GM12873 (cell line): ENCODE data around the gene EPHB2.

Experiments
- TF ChIP-seq, protein P1 (sequence below): IDR thresholded peaks from 2 replicates; pipeline ENCODE4 v1.5.1; 2012; ENCODE audit warnings: low read depth, mild to moderate bottlenecking, moderate library complexity, low read length, control low read depth; ENCODE audit not compliant: insufficient read depth; ENCODE audit errors: missing control alignments

The EPHB2 gene

DNA sequence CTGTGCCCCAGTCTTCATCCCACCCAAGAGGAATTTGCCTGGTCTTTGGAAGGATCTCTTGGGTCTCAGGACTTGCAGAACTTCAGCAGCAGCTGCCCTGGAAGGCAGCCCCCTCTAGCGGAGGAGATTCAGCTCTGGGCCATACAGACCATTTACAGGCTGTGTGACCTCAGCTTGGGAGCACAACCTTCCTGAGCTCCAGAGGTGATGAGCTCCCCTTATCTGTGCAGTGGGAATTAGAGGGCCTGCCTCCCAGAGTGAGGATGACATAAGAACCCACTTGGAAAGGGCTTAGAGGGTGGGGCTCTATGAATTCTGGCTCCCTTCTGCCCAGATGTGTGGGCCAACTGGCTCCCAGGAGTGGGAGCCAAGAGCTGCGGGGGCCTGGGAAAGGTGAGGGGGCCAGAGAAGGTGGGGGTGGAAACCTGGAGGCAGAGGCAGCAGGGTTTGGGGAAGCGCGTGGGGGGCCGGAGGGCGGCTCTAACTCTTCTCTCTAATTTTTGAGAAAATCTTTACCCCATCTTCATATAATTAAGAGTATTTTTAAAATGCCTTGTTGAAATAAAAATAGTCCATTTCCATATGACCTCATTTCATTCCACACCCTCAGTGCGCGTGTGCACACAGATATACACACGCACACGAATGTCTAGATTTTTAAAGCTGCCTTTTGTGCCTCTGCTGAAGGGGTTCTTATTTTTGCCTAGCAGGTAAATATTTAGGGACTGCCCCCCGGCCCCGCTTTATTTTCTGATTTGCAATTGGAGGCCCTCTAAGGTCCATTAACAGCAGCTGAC lies 21.5 kb downstream of the EPHB2 start:
- TF ChIP-seq, protein P1, sequence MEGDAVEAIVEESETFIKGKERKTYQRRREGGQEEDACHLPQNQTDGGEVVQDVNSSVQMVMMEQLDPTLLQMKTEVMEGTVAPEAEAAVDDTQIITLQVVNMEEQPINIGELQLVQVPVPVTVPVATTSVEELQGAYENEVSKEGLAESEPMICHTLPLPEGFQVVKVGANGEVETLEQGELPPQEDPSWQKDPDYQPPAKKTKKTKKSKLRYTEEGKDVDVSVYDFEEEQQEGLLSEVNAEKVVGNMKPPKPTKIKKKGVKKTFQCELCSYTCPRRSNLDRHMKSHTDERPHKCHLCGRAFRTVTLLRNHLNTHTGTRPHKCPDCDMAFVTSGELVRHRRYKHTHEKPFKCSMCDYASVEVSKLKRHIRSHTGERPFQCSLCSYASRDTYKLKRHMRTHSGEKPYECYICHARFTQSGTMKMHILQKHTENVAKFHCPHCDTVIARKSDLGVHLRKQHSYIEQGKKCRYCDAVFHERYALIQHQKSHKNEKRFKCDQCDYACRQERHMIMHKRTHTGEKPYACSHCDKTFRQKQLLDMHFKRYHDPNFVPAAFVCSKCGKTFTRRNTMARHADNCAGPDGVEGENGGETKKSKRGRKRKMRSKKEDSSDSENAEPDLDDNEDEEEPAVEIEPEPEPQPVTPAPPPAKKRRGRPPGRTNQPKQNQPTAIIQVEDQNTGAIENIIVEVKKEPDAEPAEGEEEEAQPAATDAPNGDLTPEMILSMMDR: peak; percentile 49

DNA sequence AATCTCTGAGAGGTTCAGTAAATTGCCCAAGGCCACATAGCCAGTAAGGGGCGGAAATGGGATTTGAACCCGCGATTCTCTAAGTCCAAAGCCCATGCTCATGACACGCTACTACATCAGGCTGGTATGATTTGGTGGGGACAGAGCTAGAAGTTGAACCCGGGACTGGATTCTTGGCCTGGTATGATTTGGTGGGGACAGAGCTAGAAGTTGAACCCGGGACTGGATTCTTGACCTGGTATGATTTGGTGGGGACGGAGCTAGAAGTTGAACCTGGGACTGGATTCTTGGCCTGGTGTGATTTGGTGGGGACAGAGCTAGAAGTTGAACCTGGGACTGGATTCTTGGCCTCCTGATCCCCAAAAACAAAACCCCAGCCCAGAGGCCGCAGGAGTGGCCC lies 23.0 kb downstream of the EPHB2 start:
- TF ChIP-seq, protein P1: no peak

DNA sequence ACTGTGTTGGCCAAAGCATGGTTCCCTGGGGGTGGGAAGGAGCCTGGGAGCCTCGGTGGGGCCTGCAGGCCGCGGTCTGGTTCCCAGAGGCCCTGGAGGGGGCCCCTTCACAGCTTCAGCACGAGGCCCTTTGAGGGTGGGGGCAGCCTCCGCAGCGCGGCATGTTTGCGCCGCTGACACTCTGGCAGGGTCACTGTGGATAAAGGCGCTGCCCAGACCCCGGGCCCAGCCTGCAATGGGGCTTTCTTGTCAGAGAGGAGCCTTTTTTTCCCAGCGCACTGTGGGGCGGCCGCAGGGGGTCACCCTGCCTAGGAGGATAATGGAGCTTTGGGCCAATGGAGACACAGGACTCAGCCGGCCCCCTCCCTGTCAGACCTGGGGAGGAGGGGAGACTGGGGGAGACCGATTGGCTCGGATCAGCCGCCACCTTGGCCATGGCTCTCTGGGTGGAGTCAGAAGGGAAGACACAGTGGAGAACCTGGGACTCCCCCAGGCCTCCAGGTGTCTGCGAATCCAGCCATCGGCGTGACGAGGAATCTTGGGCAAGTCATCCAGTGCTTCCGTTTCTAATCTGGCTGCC lies 26.0 kb downstream of the EPHB2 start:
- TF ChIP-seq, protein P1: no peak

DNA sequence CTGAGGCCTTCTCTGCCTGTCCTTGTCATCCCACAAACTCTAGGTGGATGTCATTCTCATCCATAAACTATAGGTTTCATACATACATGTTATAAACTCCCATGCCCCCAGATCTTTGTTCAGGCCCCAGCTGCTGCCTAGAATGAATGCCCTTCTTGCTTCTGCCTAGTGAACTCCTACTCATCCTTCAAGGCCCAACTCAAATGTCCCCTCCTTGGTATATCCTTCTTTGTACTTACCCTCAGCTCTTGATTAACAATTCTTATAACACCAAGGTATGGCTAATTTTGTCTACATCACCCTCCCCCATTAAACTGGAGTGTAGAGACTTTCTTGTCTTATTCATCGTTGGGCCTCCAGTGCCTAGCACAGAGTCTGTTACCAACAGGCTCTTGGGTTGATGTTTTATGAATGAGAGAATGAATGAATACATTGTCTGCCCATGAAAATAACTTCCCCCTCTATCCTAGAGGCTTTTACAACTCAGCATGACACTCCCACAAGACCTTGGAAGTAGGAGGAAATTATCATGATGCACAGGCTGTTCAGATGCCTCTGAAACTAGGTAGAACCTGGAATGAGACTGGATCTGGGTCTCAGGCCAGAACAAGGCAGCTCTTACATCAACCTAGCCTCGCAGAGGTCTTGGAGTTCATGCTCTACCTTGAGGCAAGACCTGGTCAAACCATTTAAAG lies 26.9 kb downstream of the EPHB2 start:
- TF ChIP-seq, protein P1: no peak

DNA sequence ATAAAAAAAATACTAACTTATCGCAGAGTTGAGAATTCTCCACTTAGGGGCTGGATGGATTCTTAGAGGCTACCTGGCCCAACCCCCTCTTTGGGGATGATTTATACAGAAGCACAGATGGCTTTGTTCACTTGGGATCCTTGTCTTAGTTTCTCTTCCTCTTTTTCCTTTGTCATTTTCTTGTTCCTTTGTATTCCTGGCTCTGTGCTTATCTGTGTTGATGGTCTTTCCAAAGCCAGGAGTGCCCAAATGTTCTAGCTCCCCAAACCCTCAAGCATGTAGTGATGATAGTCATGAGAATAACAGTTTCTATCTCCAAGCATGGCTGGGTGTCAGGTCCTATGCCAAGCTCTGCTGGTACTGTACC lies 27.4 kb downstream of the EPHB2 start:
- TF ChIP-seq, protein P1: no peak

DNA sequence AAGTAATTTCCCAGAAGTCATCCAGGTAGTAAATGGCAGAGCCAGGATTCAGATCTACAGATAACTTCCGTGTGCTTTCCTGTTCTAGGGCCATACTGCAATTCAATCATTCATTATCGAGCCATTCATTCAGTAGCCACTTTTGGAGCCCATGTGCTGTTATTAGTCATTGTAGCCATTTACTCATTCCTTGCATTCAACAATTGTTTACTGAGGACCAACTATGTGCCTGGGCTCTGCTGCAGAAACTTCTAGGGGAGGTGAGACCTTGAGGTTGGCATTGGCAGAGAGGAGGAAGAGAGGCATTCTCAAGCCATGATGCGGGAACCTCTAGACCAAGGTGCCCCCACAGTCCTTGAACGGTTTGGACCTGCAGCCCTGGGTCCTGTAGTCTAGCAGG lies 27.9 kb downstream of the EPHB2 start:
- TF ChIP-seq, protein P1: no peak

DNA sequence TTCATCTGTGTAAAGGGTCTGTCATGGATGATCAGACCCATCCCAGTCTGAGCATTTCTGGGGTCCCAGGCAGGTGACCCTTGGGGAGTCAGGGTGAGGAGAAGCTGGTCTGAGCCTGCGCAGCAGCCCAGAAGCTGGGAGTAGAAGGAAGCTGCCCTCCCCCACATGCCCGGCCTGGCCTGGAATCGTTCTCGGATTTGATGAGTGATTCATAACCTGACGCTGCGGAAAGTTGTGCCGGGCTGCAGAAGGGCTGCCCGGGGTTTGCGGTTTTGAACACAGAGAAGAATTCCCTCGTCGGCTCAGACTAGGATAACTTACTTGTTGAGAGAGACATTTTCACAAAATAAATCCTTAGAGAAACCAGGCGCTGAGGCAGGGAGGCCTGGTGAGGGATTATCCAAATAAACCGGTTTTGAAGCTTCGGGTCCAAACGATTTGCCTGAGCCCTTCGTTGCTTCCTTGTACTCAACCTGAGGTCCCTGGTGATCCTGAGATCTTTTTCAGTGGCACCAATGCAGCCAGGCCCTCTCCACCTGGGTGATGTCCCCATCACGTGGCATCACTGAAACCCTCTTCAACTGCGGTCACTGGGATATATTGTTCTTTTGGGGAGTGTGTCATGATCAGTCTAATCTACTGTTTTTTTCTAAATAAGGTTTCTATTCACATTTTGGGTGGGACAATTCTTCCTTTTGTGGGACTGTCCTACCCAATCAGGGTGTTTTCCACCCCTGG lies 29.2 kb downstream of the EPHB2 start:
- TF ChIP-seq, protein P1: no peak
